HG03025 (cell line): ENCODE results near the gene MAST2.
"Not testable (repeated sequence)": the region's sequence is repeated elsewhere in the genome, so short reads cannot be mapped to it uniquely, and the experiment has no call there.

Source experiments
- ATAC-seq: cut with Tn5 transposase; IDR thresholded peaks from one replicate; pipeline ENCODE4 v1.9.1; 2021; ENCODE audit warnings: mild to moderate bottlenecking, moderate library complexity; ENCODE audit not compliant: unreplicated experiment, low FRiP score

MAST2 gene

DNA sequence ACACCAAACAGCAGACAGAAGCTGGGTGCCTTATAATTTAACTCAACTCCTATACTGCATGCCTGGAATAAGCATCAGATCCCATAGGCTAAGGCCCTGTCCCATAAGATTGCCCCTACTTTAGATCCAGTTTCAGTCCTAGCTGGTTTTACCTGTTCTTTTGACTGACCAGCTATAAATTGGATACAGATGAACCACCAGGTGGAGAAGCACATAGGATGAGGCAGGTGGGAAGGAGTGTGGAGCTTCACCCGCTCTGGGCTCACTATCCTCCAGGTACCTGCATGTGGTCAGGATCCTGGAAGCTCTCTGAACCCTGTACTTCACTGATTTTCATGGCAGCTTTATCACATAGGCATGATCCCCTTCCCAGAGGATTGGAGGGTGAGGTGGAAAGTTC lies 51.3 kb downstream of the MAST2 start:
- no peak for ATAC-seq

DNA sequence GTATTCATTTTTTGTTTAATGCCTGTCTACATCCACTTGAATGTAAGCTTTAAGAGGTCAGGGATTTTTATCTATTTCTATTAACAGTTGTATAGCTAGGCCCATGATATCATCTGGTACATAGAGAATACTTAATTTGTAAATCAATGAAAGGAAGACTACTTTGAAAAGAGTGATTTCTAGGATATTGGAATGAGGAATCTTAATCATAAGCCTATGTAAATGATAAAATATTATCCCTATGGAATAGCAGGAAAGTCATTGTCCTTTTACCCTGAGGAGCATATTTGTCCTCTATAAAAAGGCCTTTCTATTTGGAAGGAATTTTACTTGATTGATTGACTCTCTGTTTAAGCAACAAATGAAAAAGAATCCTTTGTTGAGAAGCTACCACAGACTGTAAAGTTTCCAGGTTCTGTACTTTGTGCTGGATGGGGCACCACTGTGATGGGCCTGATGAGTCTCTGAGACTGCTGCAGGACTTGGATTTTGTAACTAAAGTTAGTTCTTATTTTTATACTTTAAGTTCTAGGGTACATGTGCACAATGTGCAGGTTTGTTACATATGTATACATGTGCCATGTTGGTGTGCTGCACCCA lies 53.8 kb downstream of the MAST2 start:
- no peak for ATAC-seq

DNA sequence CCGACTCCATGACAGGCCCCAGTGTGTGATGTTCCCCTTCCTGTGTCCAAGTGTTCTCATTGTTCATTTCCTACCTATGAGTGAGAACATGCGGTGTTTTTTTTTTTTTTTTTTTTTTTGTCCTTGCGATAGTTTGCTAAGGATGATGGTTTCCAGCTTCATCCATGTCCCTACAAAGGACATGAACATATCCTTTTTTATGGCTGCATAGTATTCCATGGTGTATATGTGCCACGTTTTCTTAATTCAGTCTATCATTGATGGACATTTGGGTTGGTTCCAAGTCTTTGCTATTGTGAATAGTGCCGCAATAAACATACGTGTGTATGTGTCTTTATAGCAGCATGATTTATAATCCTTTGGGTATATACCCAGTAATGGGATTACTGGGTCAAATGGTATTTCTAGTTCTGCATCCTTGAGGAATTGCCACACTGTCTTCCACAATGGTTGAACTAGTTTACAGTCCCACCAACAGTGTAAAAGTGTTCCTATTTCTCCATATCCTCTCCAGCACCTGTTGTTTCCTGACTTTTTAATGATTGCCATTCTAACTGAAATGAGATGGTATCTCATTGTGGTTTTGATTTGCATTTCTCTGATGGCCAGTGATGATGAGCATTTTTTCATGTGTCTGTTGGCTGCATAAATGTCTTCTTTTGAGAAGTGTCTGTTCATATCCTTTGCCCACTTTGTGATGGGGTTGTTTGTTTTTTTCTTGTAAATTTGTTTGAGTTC lies 54.5 kb downstream of the MAST2 start:
- not testable (repeated sequence) for ATAC-seq

DNA sequence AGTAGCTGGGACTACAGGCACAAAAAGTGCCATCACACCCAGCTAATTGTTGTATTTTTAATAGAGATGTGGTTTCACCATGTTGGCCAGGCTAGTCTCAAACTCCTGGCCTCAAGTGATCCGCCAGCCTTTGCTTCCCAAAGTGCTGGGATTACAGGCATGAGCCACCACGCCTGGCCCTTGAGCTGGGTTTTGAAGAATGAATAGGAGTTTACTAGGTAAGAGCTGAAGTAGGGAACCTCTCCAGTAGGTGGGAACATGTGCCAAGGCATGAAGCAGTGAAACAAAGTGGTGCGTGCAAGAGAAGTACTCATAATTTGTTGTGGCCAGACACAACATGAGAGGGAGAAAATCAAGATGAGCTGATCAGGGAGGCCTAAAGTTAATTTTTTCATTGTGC lies 55.8 kb downstream of the MAST2 start:
- no peak for ATAC-seq

DNA sequence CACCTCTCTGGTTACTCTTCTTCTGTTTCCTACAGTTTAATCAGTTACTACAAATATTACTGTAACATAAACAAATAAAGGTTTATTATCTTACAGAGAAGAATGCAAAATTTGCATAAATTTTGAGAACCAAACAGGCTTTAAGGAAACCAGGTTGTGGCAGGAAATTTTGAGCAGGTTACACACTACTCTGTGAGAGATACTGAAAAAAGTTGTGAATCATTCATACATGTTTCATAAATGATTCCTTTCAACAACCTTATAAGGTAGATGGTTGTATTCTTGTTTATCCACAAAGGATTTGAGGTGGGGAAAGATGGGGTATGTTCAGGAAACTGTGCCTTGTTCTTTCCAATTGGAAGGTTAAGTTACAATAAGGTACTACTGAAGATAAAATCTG lies 58.6 kb downstream of the MAST2 start:
- no peak for ATAC-seq

DNA sequence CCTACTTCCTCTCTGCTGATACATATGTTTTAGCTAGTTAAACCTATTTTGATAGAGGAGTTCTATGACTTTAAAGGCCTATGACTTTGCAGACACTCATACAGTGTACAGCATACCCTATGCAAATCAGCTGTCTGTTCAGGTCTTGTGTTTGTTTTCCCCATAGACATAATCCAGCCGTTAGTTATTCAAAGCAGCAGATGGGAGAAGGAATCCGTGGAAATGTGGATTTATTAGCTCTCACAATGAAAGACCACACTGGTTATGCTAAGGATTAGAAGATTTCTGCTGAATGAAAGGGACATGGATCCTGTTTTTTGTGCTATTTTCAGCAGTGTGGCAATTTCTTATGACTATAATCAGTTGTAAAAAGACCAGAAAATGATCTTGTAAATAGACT lies 59.8 kb downstream of the MAST2 start:
- no peak for ATAC-seq

DNA sequence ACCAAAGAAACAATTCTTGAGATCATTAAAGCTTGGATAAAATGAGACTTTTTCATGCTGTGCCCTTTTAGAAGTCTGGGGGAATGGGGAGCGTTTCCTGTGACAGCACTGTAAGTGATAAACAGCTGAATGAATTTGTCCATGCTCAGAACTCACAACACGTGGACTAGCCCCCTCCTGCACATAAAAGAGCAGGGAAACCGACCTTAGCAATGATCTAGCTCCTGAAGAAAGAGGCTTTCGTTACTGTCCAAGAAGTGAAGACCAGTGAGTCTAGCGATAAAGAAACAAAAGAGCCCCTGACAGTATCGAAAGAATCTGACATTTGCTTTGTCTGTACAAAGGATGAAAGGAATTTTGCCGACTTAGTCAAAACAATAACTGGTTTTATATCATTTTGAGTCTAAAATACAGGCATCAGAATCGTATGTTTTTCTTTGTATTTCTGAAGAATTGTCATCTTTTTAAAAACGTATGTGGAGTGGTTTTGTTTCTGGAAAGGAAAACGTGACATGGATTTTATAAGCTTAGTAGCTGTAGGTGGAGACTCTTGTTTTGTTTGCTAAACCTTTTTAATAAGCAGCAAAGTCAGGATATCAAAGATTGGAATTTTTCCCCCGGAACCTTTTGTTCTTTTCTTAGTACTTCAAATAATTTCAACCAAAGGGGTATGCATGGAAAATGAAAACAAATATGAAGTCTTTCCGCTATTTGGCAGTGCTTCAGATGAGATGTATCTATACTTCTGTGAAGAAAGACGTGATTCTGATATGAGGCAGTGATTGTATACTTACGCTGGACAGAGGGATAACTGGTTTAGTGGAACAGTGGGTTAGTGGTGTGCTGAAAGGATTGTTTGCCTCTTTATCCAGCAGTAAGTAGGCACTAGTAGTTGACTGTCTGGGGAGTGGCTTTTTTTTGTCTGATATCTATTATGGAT lies 61.0 kb downstream of the MAST2 start:
- no peak for ATAC-seq

DNA sequence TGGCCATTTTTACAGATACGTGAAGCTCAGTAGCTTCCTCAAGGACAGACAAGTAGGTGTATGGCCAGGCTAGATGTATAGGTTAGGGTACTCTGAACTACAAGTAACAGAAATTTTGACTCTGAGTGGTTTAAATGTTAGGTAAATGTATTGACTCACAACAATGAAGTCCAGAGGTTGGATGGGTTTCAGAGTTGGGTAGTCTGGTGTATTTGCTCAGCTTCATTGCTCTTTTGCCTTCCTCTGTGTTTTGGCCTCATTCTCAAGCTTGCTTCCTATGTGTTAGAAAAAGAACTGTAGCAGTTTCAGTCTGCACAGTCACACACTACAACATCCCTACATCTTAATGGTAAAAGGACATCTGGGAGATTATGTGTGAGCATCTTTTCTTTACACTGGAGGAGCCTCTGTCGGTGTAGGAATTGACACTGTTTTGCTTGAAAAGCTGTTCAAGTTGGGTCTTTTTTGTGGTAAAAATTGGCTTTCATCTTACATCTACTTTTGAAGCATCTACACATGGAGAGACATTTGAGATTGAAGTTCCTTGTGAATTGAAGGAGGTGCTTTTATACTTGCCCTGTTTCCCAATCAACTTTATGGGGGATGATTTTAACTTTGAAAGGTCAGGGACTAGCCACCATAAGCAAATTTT lies 64.4 kb downstream of the MAST2 start:
- ATAC-seq = no peak

DNA sequence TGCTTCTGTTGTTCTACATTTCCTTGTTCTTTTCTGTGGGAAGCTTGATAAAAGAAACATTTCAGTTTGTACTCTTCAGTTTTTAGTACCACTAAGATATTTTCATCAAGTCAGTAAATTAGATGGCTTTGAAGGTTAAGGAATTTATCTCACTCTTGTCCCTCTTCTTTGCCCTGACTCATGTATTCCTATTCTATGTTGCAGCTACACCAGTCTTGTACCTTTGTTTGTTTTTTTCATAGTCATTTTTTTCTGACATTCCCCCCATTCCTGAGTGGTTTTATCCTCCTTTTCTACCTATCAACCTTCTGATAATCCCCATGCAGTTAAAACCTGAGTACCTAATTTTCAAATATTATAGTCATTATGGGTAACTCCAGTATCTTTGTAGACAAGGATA lies 65.4 kb downstream of the MAST2 start:
- no peak for ATAC-seq

DNA sequence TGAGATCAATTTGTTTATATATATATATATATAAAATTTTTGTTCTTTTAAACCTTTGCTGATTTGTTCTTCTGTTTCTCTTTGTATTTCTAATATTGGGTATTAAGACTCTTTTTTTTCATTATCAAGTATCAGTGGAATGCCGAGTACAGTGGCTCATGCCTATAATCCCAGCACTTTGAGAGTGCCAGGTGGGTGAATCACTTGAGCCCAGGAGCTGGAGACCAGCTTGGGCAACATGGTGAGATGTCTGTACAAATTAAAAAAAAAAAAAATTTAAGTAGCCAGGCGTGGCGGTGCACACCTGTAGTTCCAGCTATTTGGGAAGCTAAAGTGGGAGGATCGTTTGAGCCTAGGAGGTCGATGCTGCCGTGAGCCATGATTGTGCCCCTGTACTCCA lies 67.1 kb downstream of the MAST2 start:
- ATAC-seq = no peak

DNA sequence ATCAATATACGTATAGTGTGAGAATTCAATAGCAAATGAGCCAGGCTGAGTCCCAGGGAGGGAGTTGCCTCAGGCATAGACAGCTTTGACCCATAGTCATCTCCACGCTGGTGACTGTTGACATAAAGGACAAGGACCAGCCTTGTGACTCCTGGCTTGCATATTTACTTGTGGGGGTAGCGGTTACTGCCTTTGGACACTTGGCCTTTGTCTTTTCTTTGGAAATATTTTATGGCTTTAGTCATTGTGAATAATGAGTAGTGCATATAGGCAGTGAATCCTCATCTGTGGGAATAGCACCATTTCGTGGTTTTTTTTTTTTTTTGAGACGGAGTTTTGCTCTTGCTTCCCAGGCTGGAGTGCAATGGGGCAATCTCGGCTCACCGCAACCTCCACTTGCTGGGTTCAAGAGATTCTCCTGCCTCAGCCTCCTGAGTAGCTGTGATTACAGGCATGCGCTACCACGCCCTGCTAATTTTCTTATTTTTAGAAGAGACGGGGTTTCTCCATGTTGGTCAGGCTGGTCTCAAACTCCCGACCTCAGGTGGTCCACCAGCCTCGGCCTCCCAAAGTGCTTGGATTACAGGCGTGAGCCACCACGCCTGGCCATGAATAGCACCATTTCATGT lies 68.9 kb downstream of the MAST2 start:
- ATAC-seq = not testable (repeated sequence)

DNA sequence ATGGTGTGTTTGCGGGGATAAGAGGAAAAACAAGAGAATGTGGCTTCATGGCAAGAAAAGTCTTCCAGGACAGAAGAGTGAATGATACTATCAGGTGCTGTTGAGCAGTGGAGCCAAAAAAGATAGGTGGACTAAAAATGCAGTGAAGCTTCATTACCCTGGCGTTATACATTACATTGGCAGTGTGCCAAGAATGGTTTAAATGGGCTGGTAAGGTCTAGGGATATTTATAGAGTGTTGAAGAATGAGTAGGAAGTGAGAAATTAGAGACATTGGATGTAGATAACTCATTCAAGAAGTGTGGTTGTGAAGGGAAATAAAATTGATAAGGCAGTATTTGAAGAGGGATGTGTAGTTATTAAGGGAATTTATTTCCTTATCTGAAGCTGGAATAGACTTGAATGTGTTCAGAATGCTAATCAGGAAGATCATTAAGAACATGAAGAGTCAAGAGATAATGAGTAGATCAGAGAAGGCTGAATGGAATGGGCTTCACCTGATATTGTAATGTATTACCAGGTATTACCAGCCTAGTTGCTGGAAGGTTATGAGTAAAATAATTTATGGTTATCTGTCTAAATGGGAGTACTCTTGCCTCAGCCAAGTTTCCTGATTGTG lies 72.7 kb downstream of the MAST2 start:
- no peak for ATAC-seq

DNA sequence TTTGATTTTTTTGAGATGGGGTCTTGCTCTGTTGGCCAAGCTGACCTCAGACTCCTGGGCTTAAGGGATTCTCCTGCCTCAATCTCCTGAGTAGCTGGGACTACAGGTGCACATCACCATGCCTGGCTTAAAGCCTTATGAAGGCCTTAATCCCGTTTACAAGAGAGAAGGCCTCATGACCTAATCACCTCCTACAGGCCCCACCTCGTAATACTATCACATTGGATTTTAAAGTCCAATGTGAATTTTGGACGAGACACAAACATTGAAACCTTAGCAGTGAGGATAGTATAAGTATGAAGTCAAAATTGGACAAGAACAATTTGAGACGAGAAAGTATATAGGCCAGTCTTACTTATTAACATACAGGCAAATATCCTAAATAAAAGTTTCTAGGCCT lies 73.9 kb downstream of the MAST2 start:
- ATAC-seq = no peak

DNA sequence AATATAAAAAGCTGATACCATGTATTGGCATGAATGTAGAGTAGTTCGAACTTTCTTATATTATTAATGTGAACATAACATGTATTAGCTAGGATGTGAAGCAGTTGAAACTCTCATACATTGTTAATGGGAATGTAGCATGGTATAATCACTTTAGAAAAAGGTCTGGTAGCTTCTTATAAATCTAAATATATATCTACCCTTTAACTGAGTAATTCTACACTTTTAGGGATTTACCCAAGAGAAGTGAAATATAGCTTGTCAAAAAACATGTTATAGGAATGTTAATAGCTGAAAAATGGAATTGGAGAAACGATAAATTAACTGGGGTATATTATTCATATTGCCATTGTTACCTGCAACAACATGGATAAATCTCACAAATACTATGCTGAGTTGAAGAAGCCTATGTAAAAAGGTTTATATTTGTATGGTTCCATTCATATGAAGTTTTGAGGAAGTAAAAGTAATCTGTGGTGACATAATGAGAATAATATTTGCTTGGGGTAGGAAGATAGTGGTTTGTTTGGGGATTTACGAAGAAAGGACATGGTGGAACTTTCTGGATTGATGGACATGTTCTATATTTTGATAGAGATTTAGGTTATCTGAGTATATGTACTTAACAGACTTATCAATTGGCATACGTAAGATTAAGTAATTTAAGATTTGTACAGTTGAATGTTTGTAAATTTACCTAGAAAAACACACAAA lies 76.6 kb downstream of the MAST2 start:
- ATAC-seq = no peak

DNA sequence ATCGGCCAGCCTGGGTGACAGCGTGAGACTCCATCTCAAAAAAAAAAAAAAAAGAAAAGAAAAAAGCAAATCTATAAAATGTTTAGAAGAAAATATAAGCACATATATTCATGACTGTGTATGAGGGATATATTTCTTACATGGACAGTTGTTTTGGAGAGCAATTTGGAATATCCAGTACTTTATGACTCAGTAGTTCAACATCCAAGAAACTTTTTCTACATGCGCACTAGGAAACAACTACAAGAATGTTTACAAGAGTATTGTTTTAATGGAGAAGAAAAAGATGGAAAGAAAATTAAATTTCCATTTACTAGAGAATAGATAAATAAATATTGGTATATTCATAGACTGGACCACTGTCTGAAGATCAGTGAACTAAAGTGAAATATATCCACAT lies 77.5 kb downstream of the MAST2 start:
- ATAC-seq = no peak

DNA sequence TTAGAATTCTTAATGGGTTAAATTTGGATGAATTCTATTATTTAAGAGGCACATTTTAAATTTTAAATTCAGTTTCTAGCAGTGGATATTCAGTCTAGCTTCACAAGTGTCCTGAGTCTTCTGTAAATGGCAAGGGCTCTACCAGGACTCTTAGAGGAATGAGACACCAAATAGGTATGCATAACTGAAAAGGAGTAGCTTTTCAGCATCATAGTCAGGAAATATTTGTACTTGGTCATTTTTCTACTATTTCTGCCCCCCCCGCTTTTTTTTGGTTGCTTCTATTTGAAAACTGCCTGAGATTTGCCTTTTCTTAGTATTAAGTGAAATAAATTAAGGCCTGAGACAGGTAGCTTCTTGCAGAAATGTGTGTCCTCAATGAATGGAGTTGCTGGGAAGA lies 80.2 kb downstream of the MAST2 start:
- ATAC-seq = no peak

DNA sequence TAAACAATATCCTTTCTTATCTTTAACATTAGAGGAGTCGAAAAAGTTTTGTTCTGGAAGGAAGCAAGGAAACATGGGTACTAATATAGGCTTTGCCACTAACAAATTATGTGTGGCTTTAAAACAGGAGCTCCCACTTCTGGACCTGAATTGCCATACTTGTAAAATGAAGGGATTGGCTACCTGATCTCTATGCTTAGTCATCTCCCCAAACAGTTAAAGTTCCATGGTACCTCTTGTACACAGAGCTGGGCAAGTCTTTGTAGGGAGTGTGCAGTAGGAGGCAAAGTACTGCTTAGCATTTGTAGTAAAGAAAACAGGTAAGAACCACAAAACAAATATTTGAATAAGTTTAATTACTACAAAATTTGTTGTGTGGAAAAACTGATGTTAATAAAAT lies 81.3 kb downstream of the MAST2 start:
- no peak for ATAC-seq

DNA sequence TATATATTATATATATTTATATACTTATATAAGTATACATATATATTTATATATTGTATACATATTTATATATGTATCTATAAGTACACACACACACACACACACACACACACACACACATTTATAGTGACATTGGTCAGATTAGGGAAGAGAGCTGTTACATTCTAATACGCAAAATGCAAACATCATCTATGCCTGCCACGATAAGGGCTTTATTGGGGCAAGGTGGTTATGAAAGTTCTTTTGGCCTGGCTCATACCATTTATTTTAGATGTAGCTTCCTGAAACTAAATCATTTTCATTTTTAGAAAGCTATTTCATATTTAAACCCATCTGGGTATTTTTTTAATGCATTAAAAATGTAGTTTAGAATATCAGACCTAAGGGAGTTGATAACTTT lies 82.8 kb downstream of the MAST2 start:
- no peak for ATAC-seq

DNA sequence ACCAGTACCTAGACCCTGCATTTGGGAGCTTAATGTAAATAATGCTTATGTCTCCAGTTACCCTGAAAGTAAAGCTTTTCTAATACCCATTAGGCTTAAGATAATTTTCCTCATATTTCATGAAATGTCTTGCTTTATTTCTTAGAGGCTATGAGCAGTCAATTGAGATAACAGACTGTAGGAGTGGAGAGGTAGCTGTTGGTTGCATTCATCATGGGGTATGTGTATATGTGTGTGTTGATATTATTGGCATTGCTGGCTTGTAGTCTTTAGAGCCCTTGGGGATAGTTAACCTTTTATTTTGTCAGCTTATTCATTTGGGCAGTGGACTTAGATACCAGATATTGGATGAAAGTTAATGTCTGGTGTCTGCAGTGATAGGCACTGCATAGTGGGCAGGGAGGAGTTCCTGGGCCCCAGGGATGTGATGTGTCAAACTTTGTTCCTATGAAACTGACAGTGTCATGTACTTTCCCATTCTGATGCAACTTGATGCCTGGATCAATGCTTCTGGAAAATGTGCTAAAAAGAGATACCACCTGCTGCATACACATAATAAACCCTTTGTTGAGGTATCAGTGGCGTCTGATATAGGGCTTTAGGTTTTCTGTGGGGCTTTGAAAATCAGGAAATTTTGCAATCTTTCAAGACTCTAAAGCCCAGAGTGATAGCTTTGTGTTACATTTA lies 83.9 kb downstream of the MAST2 start:
- ATAC-seq = no peak
